Islet of Langerhans (tissue), 1 donor: ENCODE measurements around the gene SGSM2.

Experiments used
- FAIRE-seq: peaks from one replicate; lab custom pipeline; 2011; peaks lifted over from hg19 to GRCh38; lab: Jason Lieb, UNC

Gene SGSM2

GRCh38 chr17:2399572-2400473 lies 62.5 kb downstream of the SGSM2 start:
- FAIRE-seq: no peak

- FAIRE-seq: no peak
Observed at GRCh38 chr17:2400474-2400866, 63.2 kb downstream of the SGSM2 start.

- no peak for FAIRE-seq
Observed at GRCh38 chr17:2400877-2401425, 63.6 kb downstream of the SGSM2 start, which contains the start of gene MNT. TSS of gene MNT (minus strand) at chr17:2401060. CDS start at chr17:2400712, 348 bp downstream.

- peak; percentile 91 for FAIRE-seq
Observed at GRCh38 chr17:2401426-2402221, 64.3 kb downstream of the SGSM2 start.

GRCh38 chr17:2402544-2402943 lies 65.2 kb downstream of the SGSM2 start:
- FAIRE-seq: no peak

GRCh38 chr17:2403044-2403443 lies 65.7 kb downstream of the SGSM2 start:
- FAIRE-seq: no peak

GRCh38 chr17:2405247-2405926 lies 68.1 kb downstream of the SGSM2 start:
- FAIRE-seq: no peak

GRCh38 chr17:2406271-2406902 lies 69.1 kb downstream of the SGSM2 start:
- no peak for FAIRE-seq

- FAIRE-seq: no peak
Observed at GRCh38 chr17:2406903-2407790, 69.8 kb downstream of the SGSM2 start.

- FAIRE-seq: no peak
Observed at GRCh38 chr17:2410951-2411350, 73.7 kb downstream of the SGSM2 start.

GRCh38 chr17:2412561-2413021 lies 75.3 kb downstream of the SGSM2 start:
- no peak for FAIRE-seq

GRCh38 chr17:2414446-2415064 lies 77.3 kb downstream of the SGSM2 start:
- FAIRE-seq: no peak

GRCh38 chr17:2415081-2415480 lies 77.8 kb downstream of the SGSM2 start:
- FAIRE-seq: no peak

- peak; percentile 87 for FAIRE-seq
Observed at GRCh38 chr17:2416010-2416734, 78.9 kb downstream of the SGSM2 start.

GRCh38 chr17:2418572-2418971 lies 81.3 kb downstream of the SGSM2 start:
- no peak for FAIRE-seq

- FAIRE-seq: no peak
Observed at GRCh38 chr17:2419486-2419885, 82.2 kb downstream of the SGSM2 start.

- no peak for FAIRE-seq
Observed at GRCh38 chr17:2420176-2420575, 82.9 kb downstream of the SGSM2 start.

- FAIRE-seq: no peak
Observed at GRCh38 chr17:2421315-2422147, 84.2 kb downstream of the SGSM2 start.

GRCh38 chr17:2423271-2423670 lies 86.0 kb downstream of the SGSM2 start:
- peak; percentile 36 for FAIRE-seq
